ENCODE measurements around the gene MKS1.
A peak's percentile ranks its signal among the peaks of the same experiment; 100 is the strongest.

MKS1 gene

GRCh38 chr17:58156839-58157803 is 61.9 kb downstream of the MKS1 start:
- DNase-seq: peak; percentile 36

Measured in T-helper 9 cell (primary cell).